22Rv1 (cell line): ENCODE measurements around the gene MSRB1.

Source experiments
- H3K27ac ChIP-seq: fragments of 450-650 bp; 2 replicates; pipeline ENCODE4 v1.5.1; 2017
- ZFX ChIP-seq: fragments of 450-650 bp; IDR thresholded peaks from 2 replicates; pipeline ENCODE4 v1.6.1; 2017; ENCODE audit warnings: antibody characterized with exemption, borderline replicate concordance
- TF ChIP-seq, protein P1 (sequence below): fragments of 450-650 bp; IDR thresholded peaks from 2 replicates; pipeline ENCODE4 v1.5.1; 2017; ENCODE audit warnings: mild to moderate bottlenecking

The MSRB1 gene

DNA sequence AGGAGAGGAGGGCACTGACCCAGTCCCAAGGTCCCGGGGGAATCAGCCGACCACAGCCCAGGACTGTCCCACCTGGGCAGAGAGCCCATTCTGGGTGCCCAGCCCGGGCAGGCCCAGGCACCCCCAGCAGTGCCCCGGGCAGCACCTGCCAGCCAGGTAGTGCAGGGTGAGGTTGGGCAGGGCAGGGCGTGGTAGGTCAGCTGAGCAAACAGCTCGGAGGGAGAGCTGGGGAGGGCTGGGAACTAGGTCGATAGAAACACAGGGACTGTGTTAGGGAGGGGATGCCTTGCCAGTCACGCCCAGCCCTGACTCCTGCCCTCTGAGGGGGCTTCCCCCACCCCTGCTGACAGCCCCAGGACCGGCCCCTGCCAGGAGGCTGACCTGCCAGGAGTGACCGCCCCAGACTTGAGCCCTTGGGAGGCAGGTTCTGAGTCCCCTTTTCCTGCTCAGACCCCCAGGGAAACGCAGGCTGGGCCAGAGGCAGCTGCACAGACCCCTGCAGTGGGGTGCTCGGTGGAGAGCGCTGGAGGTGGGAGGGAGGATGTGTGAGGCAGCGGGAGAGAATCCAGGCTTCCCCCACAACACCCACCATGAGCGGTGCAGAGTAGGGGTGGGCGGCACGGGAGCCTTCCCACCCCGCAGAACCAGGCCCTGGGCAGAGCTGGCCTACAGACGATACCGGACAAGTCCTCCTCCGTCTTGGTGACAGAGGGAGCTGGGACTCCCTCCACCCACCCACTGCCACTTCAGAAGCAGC, 29.5 kb downstream of the MSRB1 start:
- TF ChIP-seq, protein P1, sequence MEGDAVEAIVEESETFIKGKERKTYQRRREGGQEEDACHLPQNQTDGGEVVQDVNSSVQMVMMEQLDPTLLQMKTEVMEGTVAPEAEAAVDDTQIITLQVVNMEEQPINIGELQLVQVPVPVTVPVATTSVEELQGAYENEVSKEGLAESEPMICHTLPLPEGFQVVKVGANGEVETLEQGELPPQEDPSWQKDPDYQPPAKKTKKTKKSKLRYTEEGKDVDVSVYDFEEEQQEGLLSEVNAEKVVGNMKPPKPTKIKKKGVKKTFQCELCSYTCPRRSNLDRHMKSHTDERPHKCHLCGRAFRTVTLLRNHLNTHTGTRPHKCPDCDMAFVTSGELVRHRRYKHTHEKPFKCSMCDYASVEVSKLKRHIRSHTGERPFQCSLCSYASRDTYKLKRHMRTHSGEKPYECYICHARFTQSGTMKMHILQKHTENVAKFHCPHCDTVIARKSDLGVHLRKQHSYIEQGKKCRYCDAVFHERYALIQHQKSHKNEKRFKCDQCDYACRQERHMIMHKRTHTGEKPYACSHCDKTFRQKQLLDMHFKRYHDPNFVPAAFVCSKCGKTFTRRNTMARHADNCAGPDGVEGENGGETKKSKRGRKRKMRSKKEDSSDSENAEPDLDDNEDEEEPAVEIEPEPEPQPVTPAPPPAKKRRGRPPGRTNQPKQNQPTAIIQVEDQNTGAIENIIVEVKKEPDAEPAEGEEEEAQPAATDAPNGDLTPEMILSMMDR, result no peak
- TF ChIP-seq ZFX, result no peak
- H3K27ac ChIP-seq, result no peak overlapping the region

DNA sequence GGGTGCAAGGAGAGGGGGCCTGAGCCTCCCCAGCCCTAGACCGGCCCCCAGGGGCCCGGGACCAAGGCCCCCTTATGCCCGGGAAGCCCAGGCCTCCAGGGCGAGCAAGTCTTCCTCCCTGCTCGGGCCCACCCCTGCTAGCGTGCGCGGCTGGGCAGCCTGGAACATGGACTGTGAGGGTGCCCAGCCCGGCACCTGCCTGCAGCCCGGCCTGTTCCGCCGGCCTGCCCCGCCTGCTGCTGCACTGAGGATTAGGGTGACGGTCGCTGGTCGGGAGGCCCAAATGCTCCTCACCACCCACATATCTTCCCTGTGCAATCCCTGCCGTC, 30.8 kb downstream of the MSRB1 start:
- no peak overlapping the region for H3K27ac ChIP-seq
- TF ChIP-seq, protein P1, result no peak
- no peak for TF ChIP-seq ZFX

- no peak overlapping the region for H3K27ac ChIP-seq
- TF ChIP-seq ZFX, result no peak
- TF ChIP-seq, protein P1, result no peak
These were observed 31.4 kb downstream of the MSRB1 start for GRCh38 chr16:1911467-1912214.

- no peak for TF ChIP-seq ZFX
- TF ChIP-seq, protein P1, result no peak
- no peak overlapping the region for H3K27ac ChIP-seq
These were observed 33.3 kb downstream of the MSRB1 start for GRCh38 chr16:1909561-1910231.

- TF ChIP-seq, protein P1, result no peak
- no peak for TF ChIP-seq ZFX
- no peak overlapping the region for H3K27ac ChIP-seq
These were observed 34.0 kb downstream of the MSRB1 start for GRCh38 chr16:1908983-1909382.

GRCh38 chr16:1908184-1908583, 34.8 kb downstream of the MSRB1 start:
- no peak for TF ChIP-seq ZFX
- TF ChIP-seq, protein P1, result no peak

More at GRCh38 chr16:1908184-1908583, 34.8 kb downstream of the MSRB1 start:
- no peak overlapping the region for H3K27ac ChIP-seq
